Keratinocyte (primary cell): Measurements from ENCODE around the gene GSAP.

Source experiments
- EZH2 ChIP-seq: IDR thresholded peaks from one replicate; pipeline ENCODE4 v1.6.1; 2012; ENCODE audit warnings: inconsistent platforms, mild to moderate bottlenecking, low read length, moderate library complexity
- TF ChIP-seq, protein P1 (sequence below), 3 experiments: IDR thresholded peaks in 1 of 3; conservative IDR thresholded peaks in 1 of 3; optimal IDR thresholded peaks in 1 of 3; 2 replicates in 2 of 3; 3 replicates in 1 of 3; pipeline versions ENCODE3 to v1.5.1; 2011; ENCODE audit warnings: low read length in 3 of 3, mild to moderate bottlenecking in 3 of 3, moderate library complexity in 2 of 3, control low read depth in 1 of 3, inconsistent platforms in 1 of 3; ENCODE audit not compliant: insufficient read depth in 2 of 3; ENCODE audit errors: extremely low read depth in 1 of 3

DNA sequence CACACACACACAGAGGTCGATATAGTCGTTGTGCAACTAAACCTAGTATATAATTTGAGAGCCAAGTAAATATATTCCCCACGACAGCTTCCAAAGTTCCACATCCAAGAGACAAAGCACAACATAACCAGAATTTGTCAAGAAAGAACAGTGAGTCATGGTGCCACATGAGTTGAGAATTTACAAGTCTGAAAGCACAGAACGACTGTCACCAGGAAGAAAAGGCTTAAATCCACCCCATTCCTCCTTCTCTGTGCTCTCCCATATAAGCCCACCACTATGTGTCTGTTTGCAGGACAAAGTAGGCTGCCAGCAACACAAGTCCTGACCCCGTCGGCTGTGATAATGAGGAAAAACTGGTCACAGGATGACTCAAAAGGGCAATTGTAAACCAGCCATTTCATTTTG is 32.8 kb downstream of the GSAP start:
- no peak for TF ChIP-seq EZH2
- TF ChIP-seq, protein P1, sequence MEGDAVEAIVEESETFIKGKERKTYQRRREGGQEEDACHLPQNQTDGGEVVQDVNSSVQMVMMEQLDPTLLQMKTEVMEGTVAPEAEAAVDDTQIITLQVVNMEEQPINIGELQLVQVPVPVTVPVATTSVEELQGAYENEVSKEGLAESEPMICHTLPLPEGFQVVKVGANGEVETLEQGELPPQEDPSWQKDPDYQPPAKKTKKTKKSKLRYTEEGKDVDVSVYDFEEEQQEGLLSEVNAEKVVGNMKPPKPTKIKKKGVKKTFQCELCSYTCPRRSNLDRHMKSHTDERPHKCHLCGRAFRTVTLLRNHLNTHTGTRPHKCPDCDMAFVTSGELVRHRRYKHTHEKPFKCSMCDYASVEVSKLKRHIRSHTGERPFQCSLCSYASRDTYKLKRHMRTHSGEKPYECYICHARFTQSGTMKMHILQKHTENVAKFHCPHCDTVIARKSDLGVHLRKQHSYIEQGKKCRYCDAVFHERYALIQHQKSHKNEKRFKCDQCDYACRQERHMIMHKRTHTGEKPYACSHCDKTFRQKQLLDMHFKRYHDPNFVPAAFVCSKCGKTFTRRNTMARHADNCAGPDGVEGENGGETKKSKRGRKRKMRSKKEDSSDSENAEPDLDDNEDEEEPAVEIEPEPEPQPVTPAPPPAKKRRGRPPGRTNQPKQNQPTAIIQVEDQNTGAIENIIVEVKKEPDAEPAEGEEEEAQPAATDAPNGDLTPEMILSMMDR (optimal IDR thresholded peaks at IDR 0.05 in 1 of 3, IDR thresholded peaks at IDR 0.05 in 1 of 3, conservative IDR thresholded peaks at IDR 0.05 in 1 of 3; ENCODE audit: extremely low read depth in 1 of 3, insufficient read depth in 2 of 3, low read length in 3 of 3) = no peak
